IMR-90 (cell line): ENCODE measurements around the gene SLC49A4. TPM values are rescaled to one million over a fixed set of nuclear protein-coding genes. Genes with fewer than 3 reads are reported as not detected.
A peak's percentile ranks its signal among the peaks of the same experiment; 100 is the strongest.

ENCODE experiments used
- ATAC-seq: fragments of 200-7000 bp; cut with Tn5 transposase; 2 replicates; pipeline ENCODE4 v1.9.1; 2020; ENCODE audit warnings: low read depth, mild to moderate bottlenecking, moderate library complexity
- BruUV-seq: library from RNA; stranded (reverse); fragments of 400-500 nt; replicated peaks from 2 replicates; lab custom pipeline; 2021; lab: Mats Ljungman, UMichigan
- CTCF ChIA-PET: fragments of 300-600 bp; formaldehyde crosslinking; extraction: SDS; loops from one replicate; lab custom pipeline; 2021; ENCODE audit warnings: antibody characterized with exemption; lab: Yijun Ruan, JAX
- POLR2A ChIA-PET: fragments of 300-600 bp; sonication (Branson Sonifier 250); formaldehyde crosslinking; loops from one replicate; lab custom pipeline; 2022; ENCODE audit warnings: antibody characterized with exemption; ENCODE audit not compliant: unreplicated experiment; lab: Charles Lee
- DNase-seq: peaks from one replicate; pipeline ENCODE4 v3.0.0; 2013
- H2AFZ ChIP-seq: replicated peaks from 2 replicates; pipeline ENCODE3; 2013; ENCODE audit warnings: low read length, mild to moderate bottlenecking; ENCODE audit not compliant: poor library complexity
- H2AK5ac ChIP-seq: 2 replicates; pipeline ENCODE4 v1.6.1; 2013; ENCODE audit warnings: low read depth, low read length, inconsistent platforms
- H2AK9ac ChIP-seq: replicated peaks from 2 replicates; pipeline ENCODE3; 2013; ENCODE audit warnings: mild to moderate bottlenecking, low read depth, low read length, moderate library complexity; ENCODE audit not compliant: poor library complexity
- H2BK120ac ChIP-seq: 2 replicates; pipeline ENCODE4 v1.6.1; 2013; ENCODE audit warnings: low read depth, low read length, inconsistent platforms
- H2BK15ac ChIP-seq: 3 replicates; pipeline ENCODE4 v1.6.1; 2013; ENCODE audit warnings: low read depth, low read length, inconsistent platforms
- H2BK20ac ChIP-seq: 2 replicates; pipeline ENCODE4 v1.6.1; 2013; ENCODE audit warnings: low read depth, mild to moderate bottlenecking, inconsistent platforms, low read length, moderate library complexity
- H2BK5ac ChIP-seq: 2 replicates; pipeline ENCODE4 v1.6.1; 2013; ENCODE audit warnings: mild to moderate bottlenecking, low read depth, low read length, inconsistent platforms; ENCODE audit not compliant: poor library complexity, severe bottlenecking
- H3K14ac ChIP-seq: replicated peaks from 2 replicates; pipeline ENCODE4 v1.6.1; 2013; ENCODE audit warnings: low read depth, low read length, inconsistent platforms
- H3K18ac ChIP-seq: 2 replicates; pipeline ENCODE4 v1.6.1; 2013; ENCODE audit warnings: low read depth, low read length, control low read depth
- H3K23ac ChIP-seq: 2 replicates; pipeline ENCODE4 v1.6.1; 2013; ENCODE audit warnings: low read depth, low read length, inconsistent platforms
- H3K27ac ChIP-seq: 2 replicates; pipeline ENCODE4 v1.5.1; 2013; ENCODE audit warnings: mild to moderate bottlenecking, control low read depth, low read length; ENCODE audit not compliant: insufficient read depth
- H3K27me3 ChIP-seq: 2 replicates; pipeline ENCODE4 v1.6.1; 2013; ENCODE audit warnings: low read length; ENCODE audit not compliant: control insufficient read depth, insufficient read depth
- H3K36me3 ChIP-seq: 2 replicates; pipeline ENCODE4 v1.6.1; 2013; ENCODE audit warnings: low read length, mixed read lengths; ENCODE audit not compliant: control insufficient read depth, insufficient read depth
- H3K4ac ChIP-seq: 2 replicates; pipeline ENCODE4 v1.6.1; 2013; ENCODE audit warnings: low read depth, low read length, inconsistent platforms
- H3K4me1 ChIP-seq: 2 replicates; pipeline ENCODE4 v1.6.1; 2013; ENCODE audit warnings: low read length, mixed read lengths; ENCODE audit not compliant: control insufficient read depth, insufficient read depth
- H3K4me2 ChIP-seq: 2 replicates; pipeline ENCODE4 v1.6.1; 2013; ENCODE audit warnings: low read depth, mild to moderate bottlenecking, control low read depth, low read length, moderate library complexity
- H3K4me3 ChIP-seq: 2 replicates; pipeline ENCODE4 v1.5.1; 2013; ENCODE audit warnings: low read depth, mild to moderate bottlenecking, control low read depth, low read length, moderate library complexity; ENCODE audit not compliant: insufficient read depth
- H3K56ac ChIP-seq: 2 replicates; pipeline ENCODE4 v1.6.1; 2013; ENCODE audit warnings: low read length, inconsistent platforms; ENCODE audit not compliant: insufficient read depth; ENCODE audit errors: extremely low read depth
- H3K79me1 ChIP-seq, 2 experiments: 2 replicates each; pipeline ENCODE4 v1.6.1; 2013; ENCODE audit warnings: low read length in 2 of 2, inconsistent platforms in 1 of 2, low read depth in 1 of 2
- H3K9ac ChIP-seq: 2 replicates; pipeline ENCODE4 v1.6.1; 2013; ENCODE audit warnings: low read depth, low read length, control low read depth
- H3K9me1 ChIP-seq: 2 replicates; pipeline ENCODE4 v1.6.1; 2013; ENCODE audit warnings: low read length, inconsistent platforms; ENCODE audit not compliant: insufficient read depth
- H3K9me3 ChIP-seq: 2 replicates; pipeline ENCODE4 v1.6.1; 2013; ENCODE audit warnings: low read length; ENCODE audit not compliant: control insufficient read depth, insufficient read depth
- H4K20me1 ChIP-seq: 2 replicates; pipeline ENCODE4 v1.6.1; 2013; ENCODE audit warnings: low read length, inconsistent platforms; ENCODE audit not compliant: insufficient read depth
- H4K5ac ChIP-seq: 2 replicates; pipeline ENCODE4 v1.6.1; 2013; ENCODE audit warnings: mild to moderate bottlenecking, low read depth, low read length, control low read depth
- H4K8ac ChIP-seq, 2 experiments: 2 replicates each; pipeline ENCODE4 v1.6.1; 2013; ENCODE audit warnings: low read depth in 2 of 2, low read length in 2 of 2, control low read depth in 1 of 2, inconsistent platforms in 1 of 2
- H4K91ac ChIP-seq: 2 replicates; pipeline ENCODE4 v1.6.1; 2013; ENCODE audit warnings: low read depth, low read length, inconsistent platforms; ENCODE audit not compliant: insufficient read depth
- CEBPB ChIP-seq: IDR thresholded peaks from 2 replicates; pipeline ENCODE4 v1.6.1; 2012; ENCODE audit warnings: low read depth, low read length, improper control_type of control experiment
- CHD1 ChIP-seq: IDR thresholded peaks from 2 replicates; pipeline ENCODE4 v1.6.1; 2012; ENCODE audit warnings: low read depth, low read length, improper control_type of control experiment
- ELK1 ChIP-seq: fragments of 150-350 bp; IDR thresholded peaks from 2 replicates; pipeline ENCODE4 v1.6.1; 2016; ENCODE audit warnings: low read depth, mild to moderate bottlenecking, low read length, moderate library complexity, borderline replicate concordance
- FOS ChIP-seq: fragments of 150-350 bp; IDR thresholded peaks from 2 replicates; pipeline ENCODE4 v1.6.1; 2016; ENCODE audit warnings: low read depth, low read length
- MAFK ChIP-seq: IDR thresholded peaks from 2 replicates; pipeline ENCODE4 v1.6.1; 2012; ENCODE audit warnings: low read depth, low read length, improper control_type of control experiment
- POLR2A ChIP-seq: IDR thresholded peaks from 2 replicates; pipeline ENCODE4 v1.6.1; 2012; ENCODE audit warnings: mild to moderate bottlenecking, low read depth, low read length
- RCOR1 ChIP-seq: IDR thresholded peaks from 2 replicates; pipeline ENCODE4 v1.6.1; 2012; ENCODE audit warnings: mild to moderate bottlenecking, low read length, improper control_type of control experiment; ENCODE audit not compliant: insufficient replicate concordance
- RFX5 ChIP-seq: IDR thresholded peaks from 2 replicates; pipeline ENCODE4 v1.8.0; 2012; ENCODE audit warnings: low read depth, mild to moderate bottlenecking, low read length, moderate library complexity
- SMC3 ChIP-seq: fragments of 150-350 bp; IDR thresholded peaks from 2 replicates; pipeline ENCODE4 v1.6.1; 2016; ENCODE audit warnings: low read depth, mild to moderate bottlenecking, antibody characterized with exemption, low read length, moderate library complexity
- USF2 ChIP-seq: fragments of 150-350 bp; IDR thresholded peaks from 2 replicates; pipeline ENCODE4 v1.6.1; 2017; ENCODE audit warnings: mild to moderate bottlenecking, antibody characterized with exemption, low read length, low read depth
- WGBS, 2 experiments: methylation state at CpG; one replicate each; pipeline versions ENCODE4 v1.1.5 to v1.1.7; 2013; ENCODE audit warnings: missing lambda C conversion rate in 2 of 2; ENCODE audit not compliant: insufficient read length in 1 of 2; ENCODE audit errors: extremely low coverage in 2 of 2; 5-methylcytosine and 5-hydroxymethylcytosine counted together
- dilution Hi-C: fragments of 300-500 bp; cut with HindIII; formaldehyde crosslinking; loops from one replicate; pipeline ENCODE4 v1.14.3; 2018; ENCODE audit warnings: low sequenced_read_pairs; ENCODE audit not compliant: unreplicated experiment
- in situ Hi-C: fragments of 300-500 bp; cut with MboI; formaldehyde crosslinking; loops from 3 replicates; pipeline ENCODE4 v1.14.3; 2019; ENCODE audit warnings: low sequenced_read_pairs, inconsistent platforms, mixed read lengths
- intact Hi-C: fragments of 100-400 bp; cut with micrococcal nuclease; formaldehyde crosslinking; loops from 2 replicates; pipeline ENCODE4 v1.10.0; 2022
- polyA plus RNA-seq, 3 experiments: library from polyadenylated mRNA; depleted of rRNA; stranded (reverse); fragments of >200 nt; gene quantifications; 2 replicates each; pipeline ENCODE4 v1.2.3, GENCODE V29; 2012; ENCODE audit warnings: low replicate concordance in 1 of 3
- total RNA-seq: library from RNA; depleted of rRNA; stranded (reverse); fragments of >200 nt; gene quantifications from 2 replicates; pipeline ENCODE4 v1.2.3, GENCODE V29; 2012
- TF ChIP-seq, protein P1 (sequence below): conservative IDR thresholded peaks from 2 replicates; pipeline ENCODE4 v1.5.1; 2012; ENCODE audit warnings: mild to moderate bottlenecking, low read depth, low read length, improper control_type of control experiment

SLC49A4 gene
- total and polyA plus RNA-seq, 2 of the 4 experiments (the other 2 are of a cell fraction), result 6.5 to 6.8 TPM

DNA sequence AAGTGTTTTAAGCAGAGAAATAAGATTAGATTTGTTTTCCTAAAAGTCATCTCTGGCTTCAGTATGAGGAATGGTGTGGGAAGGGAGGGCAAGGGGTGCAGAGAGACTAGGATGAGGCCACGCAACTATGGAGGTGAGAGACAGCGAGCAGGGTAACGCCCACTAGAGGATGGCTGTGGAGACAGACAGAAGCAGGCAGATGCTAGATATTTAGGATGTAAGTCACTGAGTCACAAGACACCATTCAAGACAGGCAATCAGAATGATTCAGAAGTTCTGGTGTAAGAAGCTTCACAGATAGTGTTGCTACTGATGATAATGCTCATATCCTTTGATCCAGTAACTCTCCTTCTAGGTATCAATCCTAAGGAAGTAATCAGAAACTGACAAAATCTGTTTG lies 20.3 kb upstream of the SLC49A4 start:
- Histone ChIP-seq H3K27me3 (no peaks in the 10 kb centered on the region), H3K18ac (no peak overlapping the region), H4K8ac (no peak overlapping the region), H2AK5ac (no peak overlapping the region), H3K36me3 (no peaks in the 10 kb centered on the region), H3K4ac (no peak overlapping the region), H4K20me1 (no peaks in the 10 kb centered on the region), H3K4me3 (no peak overlapping the region), H2BK20ac (no peak overlapping the region), H2BK15ac (no peak overlapping the region), H3K79me1 (no peaks in the 10 kb centered on the region), H2AFZ (peak overlapping the region; percentile 69), H3K56ac (no peak overlapping the region), H3K14ac (no peak overlapping the region), H3K27ac (no peak overlapping the region), H4K91ac (no peak overlapping the region), H3K4me2 (no peak overlapping the region), H3K9me3 (no peaks in the 10 kb centered on the region), H2AK9ac (peak overlapping the region; percentile 15), H3K9me1 (0 out of 2 replicates have a peak, but pooled peaks cover 6% of the 10 kb centered on the region), H2BK5ac (no peak overlapping the region), H3K4me1 (0 out of 2 replicates have a peak, but pooled peaks cover 2% of the 10 kb centered on the region), H3K23ac (peak overlapping the region; percentile 7; the same call in 1 of the 2 replicates), H3K9ac (no peak overlapping the region), H4K5ac (no peak overlapping the region), H2BK120ac (no peak overlapping the region)
- TF ChIP-seq MAFK, result no peak
- TF ChIP-seq, protein P1, sequence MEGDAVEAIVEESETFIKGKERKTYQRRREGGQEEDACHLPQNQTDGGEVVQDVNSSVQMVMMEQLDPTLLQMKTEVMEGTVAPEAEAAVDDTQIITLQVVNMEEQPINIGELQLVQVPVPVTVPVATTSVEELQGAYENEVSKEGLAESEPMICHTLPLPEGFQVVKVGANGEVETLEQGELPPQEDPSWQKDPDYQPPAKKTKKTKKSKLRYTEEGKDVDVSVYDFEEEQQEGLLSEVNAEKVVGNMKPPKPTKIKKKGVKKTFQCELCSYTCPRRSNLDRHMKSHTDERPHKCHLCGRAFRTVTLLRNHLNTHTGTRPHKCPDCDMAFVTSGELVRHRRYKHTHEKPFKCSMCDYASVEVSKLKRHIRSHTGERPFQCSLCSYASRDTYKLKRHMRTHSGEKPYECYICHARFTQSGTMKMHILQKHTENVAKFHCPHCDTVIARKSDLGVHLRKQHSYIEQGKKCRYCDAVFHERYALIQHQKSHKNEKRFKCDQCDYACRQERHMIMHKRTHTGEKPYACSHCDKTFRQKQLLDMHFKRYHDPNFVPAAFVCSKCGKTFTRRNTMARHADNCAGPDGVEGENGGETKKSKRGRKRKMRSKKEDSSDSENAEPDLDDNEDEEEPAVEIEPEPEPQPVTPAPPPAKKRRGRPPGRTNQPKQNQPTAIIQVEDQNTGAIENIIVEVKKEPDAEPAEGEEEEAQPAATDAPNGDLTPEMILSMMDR, result no peak
- TF ChIP-seq POLR2A, result no peak
- no peak for TF ChIP-seq RCOR1
- no peak for TF ChIP-seq RFX5
- TF ChIP-seq USF2, result no peak
- no peak for TF ChIP-seq FOS
- no peak for TF ChIP-seq CEBPB
- TF ChIP-seq SMC3, result no peak
- TF ChIP-seq CHD1, result no peak
- no peak for TF ChIP-seq ELK1
- in situ Hi-C loops, result no loop called here
- dilution Hi-C loops, result no loop called here
- ATAC-seq, result peak; percentile 66
- ChIA-PET POLR2A (no interaction called here), CTCF (interaction anchor here (0.6 kb wide), 1 partner anchor 311 kb away, joined by 3 read pairs; no protein-coding TSS in a partner anchor)
- intact Hi-C loops, result no loop called here
- WGBS, 2 experiments, result 82% methylated on average over 2 of the region's 3 CpGs; no CpG with 5 or more reads in 1 of the 2 experiments
- DNase-seq, result peak; percentile 75
- BruUV-seq, result no TSS peak
